Measurements from ENCODE around the gene MRPL36. TPM values are rescaled to one million over a fixed set of nuclear protein-coding genes. Genes with fewer than 3 reads are reported as not detected.

MRPL36 gene
- total and polyA plus RNA-seq, 3 experiments from 2014 or later = 80.1 to 97.3 (median 95.4) TPM

GRCh38 chr5:1842004-1842819 is 42.6 kb upstream of the MRPL36 start:
- Mint-ChIP-seq H3K9me3 (no peaks in the 10 kb centered on the region), H3K27me3 (peaks cover 6 to 33% of the 10 kb centered on the region in 2 donors), H3K4me1 (no peaks in the 10 kb centered on the region), H3K27ac (no peak overlapping the region), H3K36me3 (no peaks in the 10 kb centered on the region), H3K4me3 (no peak overlapping the region)
- DNase-seq = no peak
- Histone ChIP-seq H3K27ac (ENCODE audit: low read depth, low read length) (no peak overlapping the region), H3K4me3 (ENCODE audit: low read length) (no peak overlapping the region), H3K27me3 (ENCODE audit: insufficient read depth, low read length, poor library complexity, severe bottlenecking) (peaks cover 4% of the 10 kb centered on the region), H3K9me3 (ENCODE audit: low read length) (no peaks in the 10 kb centered on the region), H3K4me1 (ENCODE audit: insufficient read depth, low read length) (no peaks in the 10 kb centered on the region), H3K36me3 (ENCODE audit: insufficient read depth, low read length) (no peaks in the 10 kb centered on the region)
- CTCF ChIA-PET = no interaction called here
- POLR2A ChIA-PET = no interaction called here

DNA sequence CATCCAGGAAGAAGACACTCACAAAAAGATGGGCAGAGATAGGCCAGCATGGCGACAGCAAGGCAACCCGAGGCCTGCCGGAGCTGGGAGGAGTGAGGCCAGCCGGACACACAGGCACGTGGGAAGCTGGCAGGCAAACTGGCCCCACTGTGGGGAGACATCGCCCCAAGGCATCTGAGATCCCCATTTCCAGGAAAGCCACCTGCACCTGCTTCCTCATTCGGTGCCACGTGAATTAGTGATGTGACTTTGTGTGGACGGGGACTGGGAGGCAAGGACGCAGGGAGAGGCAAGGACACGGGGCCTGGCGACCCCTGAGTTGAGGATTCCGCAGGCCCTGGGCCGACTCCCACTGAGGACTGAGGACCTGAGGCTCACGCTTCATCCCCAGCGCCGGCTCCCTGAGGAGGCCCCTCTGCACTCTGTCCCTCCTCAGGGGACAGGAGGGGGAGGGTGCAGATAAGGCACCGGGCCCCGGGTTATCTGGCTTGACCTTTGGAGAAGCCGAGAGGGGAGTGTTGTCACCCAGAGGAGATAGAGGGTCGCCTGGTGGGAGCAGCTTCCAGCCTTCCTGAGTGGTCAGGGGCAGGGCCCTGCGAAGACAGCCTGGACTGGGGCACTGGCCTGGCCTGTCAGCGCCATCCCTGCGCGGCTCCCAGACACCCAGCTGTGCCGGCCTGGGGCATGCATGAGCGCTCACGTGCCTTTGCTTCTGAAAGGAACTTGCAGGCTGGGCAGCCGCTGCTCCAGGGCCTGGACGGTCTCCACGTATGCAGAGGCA is 41.3 kb upstream of the MRPL36 start:
- no peaks in the 10 kb centered on the region for H3K36me3 ChIP-seq (ENCODE audit: insufficient read depth, low read length)
- no peak overlapping the region for H3K27ac ChIP-seq (ENCODE audit: low read depth, low read length)
- peaks cover 4% of the 10 kb centered on the region for H3K27me3 ChIP-seq (ENCODE audit: insufficient read depth, low read length, poor library complexity, severe bottlenecking)
- Mint-ChIP-seq H3K27me3 (peaks cover 4 to 39% of the 10 kb centered on the region in 2 donors), H3K27ac (no peak overlapping the region), H3K36me3 (no peaks in the 10 kb centered on the region), H3K9me3 (no peaks in the 10 kb centered on the region), H3K4me3 (no peak overlapping the region), H3K4me1 (no peaks in the 10 kb centered on the region)
- DNase-seq = no peak
- ChIA-PET POLR2A (no interaction called here), CTCF (no interaction called here)
- no peaks in the 10 kb centered on the region for H3K4me1 ChIP-seq (ENCODE audit: insufficient read depth, low read length)
- no peak overlapping the region for H3K4me3 ChIP-seq (ENCODE audit: low read length)
- no peaks in the 10 kb centered on the region for H3K9me3 ChIP-seq (ENCODE audit: low read length)

DNA sequence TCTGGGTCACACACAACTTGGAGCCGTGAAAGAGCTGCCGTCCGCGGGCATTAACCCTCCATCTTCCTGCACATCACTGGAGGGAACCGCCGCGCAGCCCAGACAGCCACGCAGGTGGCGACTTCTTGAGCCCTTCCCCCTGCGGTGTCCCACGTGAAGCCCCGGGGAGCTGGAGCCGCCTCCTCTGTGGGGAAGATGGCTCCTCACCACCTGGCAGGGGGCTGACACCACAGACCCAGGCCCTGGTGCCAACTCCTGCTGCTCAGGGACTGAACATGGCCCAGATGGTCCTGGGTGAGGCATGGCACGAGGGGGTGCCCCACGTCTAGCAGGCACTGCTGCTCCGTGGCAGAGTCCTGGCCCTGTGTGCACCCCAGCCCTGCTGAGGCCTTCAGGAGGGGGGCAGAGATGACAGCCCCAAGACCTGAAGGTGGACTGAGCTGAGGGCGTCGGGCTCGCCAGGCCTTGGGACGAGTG is 40.5 kb upstream of the MRPL36 start:
- H3K4me1 ChIP-seq (ENCODE audit: insufficient read depth, low read length) = no peaks in the 10 kb centered on the region
- ChIA-PET CTCF (no interaction called here), POLR2A (no interaction called here)
- DNase-seq = peak in 1 of 5 donors; percentile 41
- peaks cover 4% of the 10 kb centered on the region for H3K27me3 ChIP-seq (ENCODE audit: insufficient read depth, low read length, poor library complexity, severe bottlenecking)
- no peak overlapping the region for H3K27ac ChIP-seq (ENCODE audit: low read depth, low read length)
- peaks cover 4 to 40% of the 10 kb centered on the region in 2 donors for H3K27me3 Mint-ChIP-seq
- H3K4me3 ChIP-seq (ENCODE audit: low read length) = no peak overlapping the region
- H3K36me3 Mint-ChIP-seq = no peaks in the 10 kb centered on the region
- H3K4me1 Mint-ChIP-seq = no peaks in the 10 kb centered on the region
- no peak overlapping the region for H3K4me3 Mint-ChIP-seq
- H3K9me3 ChIP-seq (ENCODE audit: low read length) = no peaks in the 10 kb centered on the region
- H3K9me3 Mint-ChIP-seq = no peaks in the 10 kb centered on the region
- H3K36me3 ChIP-seq (ENCODE audit: insufficient read depth, low read length) = no peaks in the 10 kb centered on the region
- no peak overlapping the region for H3K27ac Mint-ChIP-seq

GRCh38 chr5:1838013-1838412 is 38.4 kb upstream of the MRPL36 start:
- no peaks in the 10 kb centered on the region for H3K4me1 ChIP-seq (ENCODE audit: insufficient read depth, low read length)
- H3K9me3 ChIP-seq (ENCODE audit: low read length) = no peaks in the 10 kb centered on the region
- H3K9me3 Mint-ChIP-seq = no peaks in the 10 kb centered on the region
- no peaks in the 10 kb centered on the region for H3K36me3 Mint-ChIP-seq
- no peak overlapping the region for H3K27ac ChIP-seq (ENCODE audit: low read depth, low read length)
- H3K36me3 ChIP-seq (ENCODE audit: insufficient read depth, low read length) = no peaks in the 10 kb centered on the region
- H3K4me1 Mint-ChIP-seq = no peaks in the 10 kb centered on the region
- no peak overlapping the region for H3K27ac Mint-ChIP-seq
- no peak overlapping the region for H3K4me3 ChIP-seq (ENCODE audit: low read length)
- no peak overlapping the region for H3K4me3 Mint-ChIP-seq
- ChIA-PET CTCF (no interaction called here), POLR2A (no interaction called here)
- no peak for DNase-seq
- H3K27me3 Mint-ChIP-seq = peaks cover 4 to 51% of the 10 kb centered on the region in 2 donors
- peaks cover 4% of the 10 kb centered on the region for H3K27me3 ChIP-seq (ENCODE audit: insufficient read depth, low read length, poor library complexity, severe bottlenecking)

GRCh38 chr5:1836891-1837880 is 37.5 kb upstream of the MRPL36 start:
- CTCF ChIA-PET = no interaction called here
- Mint-ChIP-seq H3K9me3 (no peaks in the 10 kb centered on the region), H3K4me1 (no peaks in the 10 kb centered on the region), H3K4me3 (no peak overlapping the region), H3K36me3 (no peaks in the 10 kb centered on the region), H3K27ac (no peak overlapping the region), H3K27me3 (peaks cover 4 to 47% of the 10 kb centered on the region in 2 donors)
- DNase-seq = no peak
- no peak overlapping the region for H3K27ac ChIP-seq (ENCODE audit: low read depth, low read length)
- no peaks in the 10 kb centered on the region for H3K9me3 ChIP-seq (ENCODE audit: low read length)
- POLR2A ChIA-PET = no interaction called here
- peaks cover 4% of the 10 kb centered on the region for H3K27me3 ChIP-seq (ENCODE audit: insufficient read depth, low read length, poor library complexity, severe bottlenecking)
- no peak overlapping the region for H3K4me3 ChIP-seq (ENCODE audit: low read length)
- no peaks in the 10 kb centered on the region for H3K4me1 ChIP-seq (ENCODE audit: insufficient read depth, low read length)
- H3K36me3 ChIP-seq (ENCODE audit: insufficient read depth, low read length) = no peaks in the 10 kb centered on the region

DNA sequence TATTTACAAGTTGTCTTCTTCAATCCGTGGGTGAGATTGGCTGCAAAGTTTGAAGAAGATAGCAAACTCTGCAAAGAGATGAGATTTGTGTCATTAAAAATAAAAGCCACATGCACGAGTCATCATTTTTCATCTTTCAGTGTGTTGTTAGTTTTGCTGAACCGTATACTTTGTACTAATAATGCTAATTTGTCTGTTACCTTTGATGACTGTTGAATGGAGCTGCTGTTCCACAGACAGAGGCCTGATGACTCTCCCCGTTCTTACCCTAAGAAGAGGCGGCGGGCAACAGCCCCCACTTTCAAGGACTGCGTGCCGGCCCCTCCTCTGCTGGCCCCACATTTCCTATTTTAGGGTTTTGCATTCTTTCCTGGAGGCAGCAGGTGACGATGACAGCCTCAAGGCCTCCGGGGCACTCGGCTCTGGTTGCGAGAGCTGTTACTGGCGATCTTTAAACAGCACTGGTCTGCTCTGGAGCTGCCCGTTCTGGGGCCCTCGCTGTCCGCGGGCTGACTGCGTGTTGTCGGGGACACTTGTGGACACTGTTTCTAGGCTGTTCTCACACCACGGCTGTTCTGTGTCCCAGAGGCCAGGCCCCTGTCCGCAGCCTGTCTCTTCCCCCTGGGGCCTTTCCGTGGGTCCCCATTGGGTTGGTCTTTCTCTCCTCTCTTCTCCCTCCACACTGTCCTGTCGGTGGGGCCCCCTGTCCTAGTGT is 36.7 kb upstream of the MRPL36 start:
- H3K4me3 Mint-ChIP-seq = no peak overlapping the region
- Histone ChIP-seq H3K9me3 (ENCODE audit: low read length) (no peaks in the 10 kb centered on the region), H3K4me3 (ENCODE audit: low read length) (no peak overlapping the region), H3K36me3 (ENCODE audit: insufficient read depth, low read length) (no peaks in the 10 kb centered on the region), H3K27ac (ENCODE audit: low read depth, low read length) (no peak overlapping the region), H3K27me3 (ENCODE audit: insufficient read depth, low read length, poor library complexity, severe bottlenecking) (peaks cover 4% of the 10 kb centered on the region), H3K4me1 (ENCODE audit: insufficient read depth, low read length) (no peaks in the 10 kb centered on the region)
- peaks cover 4 to 39% of the 10 kb centered on the region in 2 donors for H3K27me3 Mint-ChIP-seq
- ChIA-PET POLR2A (no interaction called here), CTCF (no interaction called here)
- no peaks in the 10 kb centered on the region for H3K36me3 Mint-ChIP-seq
- H3K27ac Mint-ChIP-seq = no peak overlapping the region
- no peaks in the 10 kb centered on the region for H3K4me1 Mint-ChIP-seq
- DNase-seq = no peak
- no peaks in the 10 kb centered on the region for H3K9me3 Mint-ChIP-seq

GRCh38 chr5:1835431-1835830 is 35.8 kb upstream of the MRPL36 start:
- Histone ChIP-seq H3K4me1 (ENCODE audit: insufficient read depth, low read length) (no peaks in the 10 kb centered on the region), H3K27me3 (ENCODE audit: insufficient read depth, low read length, poor library complexity, severe bottlenecking) (peaks cover 1% of the 10 kb centered on the region), H3K4me3 (ENCODE audit: low read length) (no peak overlapping the region), H3K27ac (ENCODE audit: low read depth, low read length) (no peak overlapping the region), H3K36me3 (ENCODE audit: insufficient read depth, low read length) (no peaks in the 10 kb centered on the region), H3K9me3 (ENCODE audit: low read length) (no peaks in the 10 kb centered on the region)
- CTCF ChIA-PET = no interaction called here
- no peak overlapping the region for H3K4me3 Mint-ChIP-seq
- H3K36me3 Mint-ChIP-seq = peaks cover 0 to 2% (median 0%) of the 10 kb centered on the region in 3 donors
- no peak for DNase-seq
- POLR2A ChIA-PET = no interaction called here
- peaks cover 4 to 36% of the 10 kb centered on the region in 2 donors for H3K27me3 Mint-ChIP-seq
- H3K4me1 Mint-ChIP-seq = no peaks in the 10 kb centered on the region
- no peak overlapping the region for H3K27ac Mint-ChIP-seq
- no peaks in the 10 kb centered on the region for H3K9me3 Mint-ChIP-seq

Data from CD8-positive, alpha-beta memory T cell (primary cell).